ENCODE data around the gene LTBP4. TPM values are rescaled to one million over a fixed set of nuclear protein-coding genes. Genes with fewer than 3 reads are reported as not detected.
"Not testable (repeated sequence)": the region's sequence is repeated elsewhere in the genome, so short reads cannot be mapped to it uniquely, and the experiment has no call there.

The LTBP4 gene
- total RNA-seq, 1 experiment from 2014 or later: 7.3 TPM

GRCh38 chr19:40576585-40577451, 24.4 kb upstream of the LTBP4 start, which contains the start of gene SHKBP1:
Gene SHKBP1 (plus strand): TSS chr19:40576873. CDS start chr19:40576900, 27 bp downstream.
- peak; percentile 93 for DNase-seq (ENCODE audit: low read depth)

GRCh38 chr19:40578442-40578908, 22.7 kb upstream of the LTBP4 start:
- DNase-seq (ENCODE audit: low read depth): peak; percentile 50

GRCh38 chr19:40580619-40581018, 20.6 kb upstream of the LTBP4 start:
- no peak for DNase-seq (ENCODE audit: low read depth)

- no peak for DNase-seq (ENCODE audit: low read depth)
Measured at GRCh38 chr19:40581531-40581930, 19.6 kb upstream of the LTBP4 start.

GRCh38 chr19:40582467-40582866, 18.7 kb upstream of the LTBP4 start:
- DNase-seq (ENCODE audit: low read depth): no peak

- DNase-seq (ENCODE audit: low read depth): no peak
Measured at GRCh38 chr19:40583283-40583682, 17.9 kb upstream of the LTBP4 start.

- no peak for DNase-seq (ENCODE audit: low read depth)
Measured at GRCh38 chr19:40584007-40584406, 17.2 kb upstream of the LTBP4 start.

- peak; percentile 92 for DNase-seq (ENCODE audit: low read depth)
Measured at GRCh38 chr19:40585241-40585981, 15.8 kb upstream of the LTBP4 start.

GRCh38 chr19:40585982-40586422, 15.2 kb upstream of the LTBP4 start:
- DNase-seq (ENCODE audit: low read depth): no peak

- no peak for DNase-seq (ENCODE audit: low read depth)
Measured at GRCh38 chr19:40586611-40587010, 14.6 kb upstream of the LTBP4 start.

- DNase-seq (ENCODE audit: low read depth): peak; percentile 75
Measured at GRCh38 chr19:40588110-40588854, 12.9 kb upstream of the LTBP4 start.

- DNase-seq (ENCODE audit: low read depth): no peak
Measured at GRCh38 chr19:40588926-40589569, 12.1 kb upstream of the LTBP4 start.

GRCh38 chr19:40589591-40590429, 11.4 kb upstream of the LTBP4 start:
- no peak for DNase-seq (ENCODE audit: low read depth)

- no peak for DNase-seq (ENCODE audit: low read depth)
Measured at GRCh38 chr19:40590464-40591265, 10.5 kb upstream of the LTBP4 start.

- DNase-seq (ENCODE audit: low read depth): not testable (repeated sequence)
Measured at GRCh38 chr19:40591724-40592123, 9.4 kb upstream of the LTBP4 start.

- DNase-seq (ENCODE audit: low read depth): peak; percentile 81
Measured at GRCh38 chr19:40592170-40592569, 9.0 kb upstream of the LTBP4 start.

- no peak for DNase-seq (ENCODE audit: low read depth)
Measured at GRCh38 chr19:40594255-40594654, 6.9 kb upstream of the LTBP4 start.

- peak; percentile 67 for DNase-seq (ENCODE audit: low read depth)
Measured at GRCh38 chr19:40594657-40595091, 6.5 kb upstream of the LTBP4 start.

- DNase-seq (ENCODE audit: low read depth): peak; percentile 75
Measured at GRCh38 chr19:40596608-40597328, 4.4 kb upstream of the LTBP4 start.

All from M059J (cell line).